ENCODE results near the gene ATP2B3. TPM values are rescaled to one million over a fixed set of nuclear protein-coding genes. Genes with fewer than 3 reads are reported as not detected.

Gene ATP2B3
- total RNA-seq, 1 donor from 2014 or later: 0.21 TPM

GRCh38 chrX:153524234-153524633 is 6.8 kb downstream of the ATP2B3 start:
- Mint-ChIP-seq H3K27ac (ENCODE audit: unreplicated experiment) (no peak overlapping the region), H3K36me3 (ENCODE audit: unreplicated experiment) (no peaks in the 10 kb centered on the region), H3K9me3 (ENCODE audit: unreplicated experiment) (no peaks in the 10 kb centered on the region), H3K4me1 (ENCODE audit: unreplicated experiment) (no peaks in the 10 kb centered on the region), H3K27me3 (ENCODE audit: unreplicated experiment) (peaks cover 13% of the 10 kb centered on the region), H3K4me3 (ENCODE audit: unreplicated experiment) (no peak overlapping the region)
- DNase-seq (ENCODE audit: extremely low spot score, unreplicated experiment): no peak
- TF ChIP-seq CTCF (IDR thresholded peaks at IDR 0.05): no peak

- peaks cover 15% of the 10 kb centered on the region for H3K27me3 Mint-ChIP-seq (ENCODE audit: unreplicated experiment)
- no peak overlapping the region for H3K4me3 Mint-ChIP-seq (ENCODE audit: unreplicated experiment)
- no peak for DNase-seq (ENCODE audit: extremely low spot score, unreplicated experiment)
- TF ChIP-seq CTCF (IDR thresholded peaks at IDR 0.05): no peak
- no peak overlapping the region for H3K27ac Mint-ChIP-seq (ENCODE audit: unreplicated experiment)
- no peaks in the 10 kb centered on the region for H3K9me3 Mint-ChIP-seq (ENCODE audit: unreplicated experiment)
- H3K4me1 Mint-ChIP-seq (ENCODE audit: unreplicated experiment): no peaks in the 10 kb centered on the region
- no peaks in the 10 kb centered on the region for H3K36me3 Mint-ChIP-seq (ENCODE audit: unreplicated experiment)
Observed at GRCh38 chrX:153525451-153525850, 8.0 kb downstream of the ATP2B3 start.

- H3K36me3 Mint-ChIP-seq (ENCODE audit: unreplicated experiment): no peaks in the 10 kb centered on the region
- H3K27ac Mint-ChIP-seq (ENCODE audit: unreplicated experiment): no peak overlapping the region
- H3K4me3 Mint-ChIP-seq (ENCODE audit: unreplicated experiment): no peak overlapping the region
- H3K4me1 Mint-ChIP-seq (ENCODE audit: unreplicated experiment): no peaks in the 10 kb centered on the region
- peaks cover 15% of the 10 kb centered on the region for H3K27me3 Mint-ChIP-seq (ENCODE audit: unreplicated experiment)
- no peak for DNase-seq (ENCODE audit: extremely low spot score, unreplicated experiment)
- TF ChIP-seq CTCF (IDR thresholded peaks at IDR 0.05): no peak
- H3K9me3 Mint-ChIP-seq (ENCODE audit: unreplicated experiment): no peaks in the 10 kb centered on the region
Observed at GRCh38 chrX:153526042-153526441, 8.6 kb downstream of the ATP2B3 start.

- no peak overlapping the region for H3K4me3 Mint-ChIP-seq (ENCODE audit: unreplicated experiment)
- TF ChIP-seq CTCF (IDR thresholded peaks at IDR 0.05): no peak
- no peak overlapping the region for H3K27ac Mint-ChIP-seq (ENCODE audit: unreplicated experiment)
- no peaks in the 10 kb centered on the region for H3K36me3 Mint-ChIP-seq (ENCODE audit: unreplicated experiment)
- no peak for DNase-seq (ENCODE audit: extremely low spot score, unreplicated experiment)
- H3K9me3 Mint-ChIP-seq (ENCODE audit: unreplicated experiment): no peaks in the 10 kb centered on the region
- no peaks in the 10 kb centered on the region for H3K4me1 Mint-ChIP-seq (ENCODE audit: unreplicated experiment)
- H3K27me3 Mint-ChIP-seq (ENCODE audit: unreplicated experiment): peaks cover 13% of the 10 kb centered on the region
Observed at GRCh38 chrX:153526801-153527200, 9.4 kb downstream of the ATP2B3 start.

- TF ChIP-seq CTCF (IDR thresholded peaks at IDR 0.05): no peak
- Mint-ChIP-seq H3K9me3 (ENCODE audit: unreplicated experiment) (no peaks in the 10 kb centered on the region), H3K4me1 (ENCODE audit: unreplicated experiment) (no peaks in the 10 kb centered on the region), H3K27me3 (ENCODE audit: unreplicated experiment) (peaks cover 11% of the 10 kb centered on the region), H3K36me3 (ENCODE audit: unreplicated experiment) (no peaks in the 10 kb centered on the region), H3K27ac (ENCODE audit: unreplicated experiment) (no peak overlapping the region), H3K4me3 (ENCODE audit: unreplicated experiment) (no peak overlapping the region)
- no peak for DNase-seq (ENCODE audit: extremely low spot score, unreplicated experiment)
Observed at GRCh38 chrX:153527208-153527607, 9.8 kb downstream of the ATP2B3 start.
